Fibroblast of skin of abdomen (primary cell): ENCODE measurements around the gene EHD1.

Source experiments
- DNase-seq: peaks from one replicate; pipeline ENCODE4 v3.0.0-alpha.2; 2013

The EHD1 gene

GRCh38 chr11:64909653-64910343 is 31.4 kb upstream of the EHD1 start:
- no peak for DNase-seq

- DNase-seq = no peak
Measured at GRCh38 chr11:64908766-64909165, 30.3 kb upstream of the EHD1 start.

DNA sequence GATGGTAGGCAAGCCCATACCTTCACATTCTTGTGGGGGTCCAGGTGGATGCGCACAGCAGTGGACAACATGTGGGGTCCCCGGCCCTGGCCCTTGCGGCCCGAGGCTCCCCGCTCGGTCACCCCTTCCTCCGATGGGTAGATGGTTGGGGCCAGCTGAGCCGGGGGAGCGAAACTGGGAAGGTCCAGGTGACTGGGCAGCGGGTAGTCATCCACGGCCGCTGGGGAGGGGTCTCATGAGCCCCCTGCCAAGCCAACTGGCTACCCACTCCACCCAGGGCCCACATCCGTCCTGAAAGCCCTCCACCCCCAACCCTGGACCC is 27.9 kb upstream of the EHD1 start:
- no peak for DNase-seq

DNA sequence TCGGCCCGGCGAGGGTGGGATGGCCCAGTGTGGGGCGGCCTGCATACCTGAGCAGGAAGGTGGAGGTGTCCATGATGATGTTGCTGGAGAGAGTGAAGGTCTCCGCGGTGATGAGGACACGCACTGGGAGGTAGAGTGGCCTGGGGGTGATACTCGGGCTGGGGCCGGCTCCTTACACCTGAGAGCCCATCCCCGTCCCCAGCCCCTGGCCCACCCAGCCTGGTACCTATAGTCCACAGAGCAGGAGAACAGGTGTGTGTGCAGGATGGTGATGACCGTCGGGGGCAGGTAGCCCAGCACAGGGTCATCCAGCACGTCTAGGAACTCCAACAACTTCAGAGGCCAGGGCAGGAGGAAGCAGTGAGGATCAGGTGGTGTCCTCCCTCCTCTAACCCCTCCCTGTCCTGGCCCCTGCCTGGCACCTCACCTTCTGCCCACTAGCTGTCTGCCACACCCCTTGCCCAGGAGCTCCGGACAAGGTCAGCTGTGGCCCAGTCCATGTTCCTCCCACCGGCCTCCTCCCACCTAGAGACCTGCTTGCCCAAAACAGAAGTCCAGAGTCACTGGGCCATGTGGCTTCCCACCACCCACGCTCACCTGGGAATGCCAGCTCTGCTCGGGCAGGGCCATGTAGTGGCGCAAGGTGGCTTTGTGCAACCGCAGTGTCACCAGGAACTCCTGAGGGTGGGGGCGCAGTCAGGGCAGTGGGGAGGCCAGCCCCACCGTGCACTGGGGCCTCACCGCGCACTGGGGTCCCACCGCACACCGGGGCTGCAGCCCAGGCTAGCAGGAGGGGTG is 27.3 kb upstream of the EHD1 start:
- DNase-seq = no peak

- no peak for DNase-seq
Measured at GRCh38 chr11:64903291-64903833, 24.9 kb upstream of the EHD1 start.

DNA sequence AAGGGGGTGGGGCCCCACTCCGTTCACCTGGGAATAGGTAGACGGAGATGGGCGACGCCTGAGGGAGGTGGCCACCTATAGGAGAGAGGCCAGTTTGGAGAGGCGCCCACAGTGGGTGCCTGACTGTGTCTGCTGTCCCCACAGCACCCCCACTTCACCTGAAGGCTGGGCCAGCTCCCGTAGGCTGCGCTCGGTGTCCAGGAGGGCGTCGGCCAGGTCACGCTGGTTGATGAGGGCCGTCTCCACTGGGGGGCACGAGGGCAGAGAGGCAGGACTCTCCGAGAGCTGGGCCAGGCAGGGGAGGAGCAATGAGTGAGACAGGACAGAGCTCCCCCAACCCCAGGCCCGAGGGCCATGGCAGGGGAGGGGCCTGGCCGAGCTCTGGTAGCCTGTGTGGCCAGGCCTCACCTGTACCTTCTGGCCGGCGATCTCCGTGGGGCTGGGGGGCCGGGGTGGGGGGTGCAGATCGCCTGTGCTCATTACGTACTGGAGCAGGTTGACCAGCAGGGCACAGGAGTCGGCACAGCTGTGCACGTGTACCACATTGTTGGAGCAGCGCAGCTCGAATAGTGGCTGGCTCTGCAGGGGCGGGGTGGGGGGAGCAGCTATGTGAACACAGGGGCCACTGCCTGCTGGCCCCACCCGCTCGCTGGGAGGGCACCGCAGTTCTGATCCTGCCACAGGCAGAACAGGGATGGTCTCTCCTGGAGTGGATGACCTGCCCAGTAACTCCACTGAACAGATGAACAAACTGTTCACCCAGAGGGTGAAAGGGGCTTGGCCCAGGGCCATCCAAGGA is 23.9 kb upstream of the EHD1 start:
- no peak for DNase-seq

- DNase-seq = no peak
Measured at GRCh38 chr11:64900774-64901173, 22.4 kb upstream of the EHD1 start.

DNA sequence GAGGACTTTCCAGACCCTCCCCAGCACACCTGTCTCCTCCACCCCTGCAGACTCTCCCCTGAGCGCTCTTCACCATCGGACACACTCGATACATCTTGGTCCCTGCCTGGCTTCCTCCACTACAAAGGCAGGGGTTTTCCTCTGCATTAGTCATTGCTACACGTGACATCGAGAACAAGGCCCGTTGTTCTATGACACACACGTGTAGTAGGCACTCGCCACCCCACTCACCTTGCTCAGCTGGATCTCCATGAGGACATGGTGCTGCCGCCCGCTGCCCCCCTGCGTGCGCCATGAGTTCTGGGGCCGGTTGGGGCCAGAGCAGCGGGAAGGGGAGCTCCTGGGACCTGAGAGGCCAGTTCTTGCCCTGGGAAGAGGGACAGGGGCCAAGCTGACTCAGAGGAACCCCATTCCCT is 21.9 kb upstream of the EHD1 start:
- no peak for DNase-seq

- DNase-seq = no peak
Measured at GRCh38 chr11:64898541-64898940, 20.1 kb upstream of the EHD1 start.

GRCh38 chr11:64898076-64898445 is 19.6 kb upstream of the EHD1 start:
- DNase-seq = no peak

- no peak for DNase-seq
Measured at GRCh38 chr11:64897381-64898075, 19.1 kb upstream of the EHD1 start.

- DNase-seq = no peak
Measured at GRCh38 chr11:64896448-64897022, 18.1 kb upstream of the EHD1 start.

DNA sequence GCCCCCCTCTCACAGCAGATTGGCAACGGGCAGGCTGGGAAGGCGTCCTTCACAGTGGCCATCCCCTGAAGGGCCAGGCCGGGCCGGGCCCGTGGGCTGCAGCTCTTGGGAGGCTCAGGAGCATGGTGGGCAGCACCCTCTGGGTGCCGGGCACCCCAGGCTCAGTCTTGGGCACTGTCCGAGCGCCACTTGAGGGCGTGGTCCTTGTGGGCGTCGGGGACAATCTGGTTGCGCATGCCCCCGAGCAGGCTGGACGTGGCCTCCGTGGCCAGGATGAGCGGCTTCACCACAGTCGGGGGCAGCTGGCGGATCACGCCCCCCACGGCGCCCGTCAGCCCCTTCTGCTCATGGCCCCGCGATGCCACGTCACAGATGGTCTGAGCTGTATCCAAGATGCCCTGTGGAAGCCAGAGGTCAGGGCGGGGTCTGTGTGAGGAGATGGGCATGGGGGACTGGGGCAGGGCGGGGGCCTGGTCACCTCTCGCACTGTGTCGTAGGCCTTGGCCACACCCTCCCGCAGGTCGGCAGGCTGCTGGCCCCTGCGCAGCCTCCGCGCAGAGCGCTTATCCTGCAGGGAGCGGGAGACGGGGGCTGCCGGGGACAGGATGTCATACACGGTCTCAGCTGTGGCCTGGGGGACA is 16.5 kb upstream of the EHD1 start:
- no peak for DNase-seq

DNA sequence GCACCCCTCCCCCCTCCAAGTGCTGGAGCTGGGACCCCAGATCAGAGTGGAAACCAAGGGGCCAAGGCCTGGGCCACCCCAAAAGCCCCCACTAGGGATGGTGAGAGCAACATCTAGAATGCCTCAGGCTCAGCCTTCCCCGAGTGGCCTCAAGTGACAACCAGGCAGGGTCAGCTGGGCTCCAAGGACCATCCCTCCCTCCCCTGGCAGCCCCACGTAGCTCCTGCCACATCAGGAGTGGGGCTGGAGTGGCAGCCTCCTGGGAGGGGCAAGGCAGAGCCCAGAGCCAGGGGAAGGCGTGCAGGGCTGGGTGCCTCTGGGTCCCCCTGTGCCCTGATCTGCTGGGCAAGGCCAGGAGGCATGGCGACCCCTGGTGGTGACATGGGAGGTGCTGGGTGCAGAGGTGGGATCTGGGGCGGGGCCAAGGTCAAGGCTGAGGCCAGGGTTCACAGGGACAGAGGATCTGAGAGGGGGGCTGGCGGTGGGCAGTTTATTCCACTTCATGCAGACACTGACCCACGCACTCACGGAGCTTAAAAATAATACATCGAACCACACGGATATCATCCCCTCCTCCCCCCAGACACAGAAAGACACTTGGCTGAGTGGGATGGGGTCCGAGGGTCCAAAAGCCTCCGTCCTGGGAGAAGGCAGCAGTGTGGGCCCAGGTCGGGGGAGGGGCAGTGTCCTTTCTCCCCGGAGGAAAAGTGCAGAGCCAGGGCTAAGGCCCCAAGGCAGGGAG is 15.8 kb upstream of the EHD1 start:
- peak; percentile 63 for DNase-seq

GRCh38 chr11:64893194-64894069 is 15.0 kb upstream of the EHD1 start:
- DNase-seq = no peak

- no peak for DNase-seq
Measured at GRCh38 chr11:64892838-64893193, 14.4 kb upstream of the EHD1 start.

GRCh38 chr11:64892411-64892831 is 14.0 kb upstream of the EHD1 start:
- no peak for DNase-seq

GRCh38 chr11:64891880-64892279 is 13.5 kb upstream of the EHD1 start:
- DNase-seq = no peak

DNA sequence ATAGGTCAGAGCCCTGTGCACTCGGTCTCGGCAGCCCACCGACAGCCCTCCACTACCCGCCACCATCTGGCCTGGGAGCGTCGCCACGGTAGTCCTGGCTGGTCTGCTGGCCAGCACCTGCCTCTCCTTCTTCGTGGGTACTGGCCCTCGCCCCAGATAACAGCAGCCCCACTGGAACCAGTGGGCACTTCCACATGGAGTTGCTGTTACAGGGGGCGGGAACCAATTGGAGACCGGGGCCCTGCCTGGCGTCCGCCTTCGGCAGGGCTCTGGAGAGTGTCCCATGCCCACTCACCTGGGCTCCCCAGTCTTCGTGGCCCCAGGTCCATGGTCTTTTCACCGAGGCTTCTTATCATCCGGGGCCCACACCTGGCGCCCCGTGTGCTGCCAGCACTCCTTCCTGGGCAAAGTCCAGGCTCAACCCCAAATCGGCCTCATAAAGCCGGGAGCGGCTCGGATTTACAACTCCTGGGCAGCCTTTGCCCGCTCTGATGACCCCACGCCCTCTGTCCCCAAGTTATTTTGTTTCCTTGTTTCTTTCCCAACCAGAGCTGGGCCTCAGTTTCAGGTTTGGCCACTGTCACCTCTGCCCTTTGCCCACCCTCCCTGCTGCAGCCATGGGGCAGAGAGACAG is 12.9 kb upstream of the EHD1 start:
- no peak for DNase-seq

DNA sequence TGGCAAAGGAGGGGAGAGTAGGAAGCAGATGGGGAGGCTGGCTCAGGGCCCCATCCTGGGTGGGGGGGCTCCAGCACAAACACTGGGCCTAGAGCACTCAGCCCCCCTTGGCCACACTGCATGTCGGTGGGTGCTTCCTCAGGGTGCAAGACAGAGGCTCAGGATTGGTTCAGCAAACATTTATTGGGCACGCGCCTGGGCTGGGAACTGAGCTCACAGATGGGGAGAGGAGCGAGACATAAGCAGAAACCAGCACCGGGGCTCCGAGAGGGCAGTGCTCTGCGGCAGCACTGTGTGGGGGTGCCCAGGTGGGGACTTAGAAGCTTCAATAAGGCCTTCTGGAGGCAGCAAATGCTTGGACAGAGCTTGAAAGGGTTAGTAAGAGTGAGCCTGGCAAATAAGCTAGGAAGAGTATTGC is 12.1 kb upstream of the EHD1 start:
- no peak for DNase-seq
